GM12878 (cell line): Measurements from ENCODE around the gene KRTAP29-1. TPM values are rescaled to one million over a fixed set of nuclear protein-coding genes. Genes with fewer than 3 reads are reported as not detected.

Experiments used
- ATAC-seq: fragments of 200-7000 bp; cut with Tn5 transposase; 3 replicates; pipeline ENCODE4 v1.9.1; 2020; ENCODE audit warnings: mild to moderate bottlenecking, moderate library complexity
- BruUV-seq: library from RNA; stranded (reverse); fragments of 400-500 nt; replicated peaks from 2 replicates; lab custom pipeline; 2021; lab: Mats Ljungman, UMichigan
- CTCF ChIA-PET: fragments of 300-600 bp; sonication (Branson Sonifier 250); formaldehyde crosslinking; extraction: SDS; loops from one replicate; lab custom pipeline; 2021; ENCODE audit warnings: inconsistent platforms; lab: Yijun Ruan, JAX
- POLR2A ChIA-PET: fragments of 350-600 bp; formaldehyde crosslinking; extraction: SDS; loops from one replicate; lab custom pipeline; 2021; ENCODE audit warnings: inconsistent platforms; lab: Charles Lee
- RAD21 ChIA-PET: fragments of 300-600 bp; sonication (Branson Sonifier 250); formaldehyde crosslinking; loops from one replicate; lab custom pipeline; 2023; ENCODE audit warnings: antibody characterized with exemption; ENCODE audit not compliant: unreplicated experiment; lab: Charles Lee
- SMC1A ChIA-PET: fragments of 300-600 bp; sonication (Branson Sonifier 250); formaldehyde crosslinking; loops from one replicate; lab custom pipeline; 2023; ENCODE audit not compliant: unreplicated experiment, uncharacterized antibody; lab: Charles Lee
- DNase-seq: peaks from one replicate; pipeline ENCODE4 v3.0.0-alpha.2; 2011; ENCODE audit warnings: low read depth, low spot score
- FAIRE-seq: peaks from 3 replicates; lab custom pipeline; 2011; peaks lifted over from hg19 to GRCh38; lab: Jason Lieb, UNC
- H2AFZ ChIP-seq: 2 replicates; pipeline ENCODE4 v1.6.0; 2011; ENCODE audit warnings: low read depth, low read length, control low read depth; ENCODE audit not compliant: control insufficient read depth
- H3K27ac ChIP-seq: 2 replicates; pipeline ENCODE4 v1.5.1; 2011; ENCODE audit warnings: control low read depth; ENCODE audit not compliant: control insufficient read depth, insufficient read depth
- H3K27me3 ChIP-seq, 2 experiments: replicated peaks in 1 of 2; 2 replicates each; pipeline versions ENCODE4 v1.6.0 to v1.6.1; 2011; ENCODE audit warnings: low read length in 1 of 2; ENCODE audit not compliant: control insufficient read depth in 2 of 2, insufficient read depth in 2 of 2
- H3K36me3 ChIP-seq, 2 experiments: 2 replicates each; pipeline ENCODE4 v1.5.1; 2011; ENCODE audit warnings: low read length in 1 of 2; ENCODE audit not compliant: control insufficient read depth in 2 of 2, insufficient read depth in 2 of 2
- H3K4me1 ChIP-seq: 2 replicates; pipeline ENCODE4 v1.6.1; 2011; ENCODE audit warnings: mild to moderate bottlenecking, low read length, moderate library complexity, mixed read lengths; ENCODE audit not compliant: control insufficient read depth, insufficient read depth
- H3K4me2 ChIP-seq: 2 replicates; pipeline ENCODE4 v1.6.0; 2011; ENCODE audit warnings: control low read depth; ENCODE audit not compliant: control insufficient read depth, insufficient read depth
- H3K4me3 ChIP-seq: fragments of 200-600 bp; sonication (generic); 2 replicates; pipeline ENCODE4 v1.5.1; 2016
- H3K79me2 ChIP-seq: 2 replicates; pipeline ENCODE4 v1.6.0; 2011; ENCODE audit warnings: low read length; ENCODE audit not compliant: control insufficient read depth, insufficient read depth
- H3K9ac ChIP-seq: 2 replicates; pipeline ENCODE4 v1.8.0; 2011; ENCODE audit warnings: low read length, control low read depth, mixed read lengths; ENCODE audit not compliant: control insufficient read depth, insufficient read depth
- H3K9me3 ChIP-seq: replicated peaks from 3 replicates; pipeline ENCODE4 v1.5.1; 2011; ENCODE audit warnings: mild to moderate bottlenecking, low read length; ENCODE audit not compliant: control insufficient read depth, insufficient read depth
- H4K20me1 ChIP-seq: 2 replicates; pipeline ENCODE4 v1.6.0; 2011; ENCODE audit not compliant: control insufficient read depth, insufficient read depth
- BACH1 ChIP-seq: fragments of 450-650 bp; IDR thresholded peaks from 2 replicates; pipeline ENCODE4 v1.6.1; 2017; ENCODE audit warnings: mild to moderate bottlenecking, borderline replicate concordance
- CBFB ChIP-seq: IDR thresholded peaks from 2 replicates; pipeline ENCODE4 v1.6.1; 2016; ENCODE audit warnings: antibody characterized with exemption, low read depth
- CREM ChIP-seq: IDR thresholded peaks from 2 replicates; pipeline ENCODE4 v1.6.1; 2014; ENCODE audit warnings: antibody characterized with exemption, low read depth
- E2F8 ChIP-seq: fragments of 450-650 bp; IDR thresholded peaks from 2 replicates; pipeline ENCODE4 v1.6.1; 2018; ENCODE audit warnings: mild to moderate bottlenecking, low read depth, moderate library complexity; ENCODE audit not compliant: partially characterized antibody
- ESRRA ChIP-seq: IDR thresholded peaks from 2 replicates; pipeline ENCODE4 v1.6.1; 2012; ENCODE audit warnings: mild to moderate bottlenecking, low read length, improper control_type of control experiment
- FOS ChIP-seq: IDR thresholded peaks from 3 replicates; pipeline ENCODE4 v1.6.1; 2011; ENCODE audit warnings: borderline replicate concordance; ENCODE audit not compliant: insufficient read length; ENCODE audit errors: extremely low read depth
- RELA ChIP-seq: fragments of 450-650 bp; IDR thresholded peaks from 2 replicates; pipeline ENCODE4 v1.8.0; 2014; ENCODE audit warnings: borderline replicate concordance; ENCODE audit not compliant: partially characterized antibody
- SMC3 ChIP-seq: IDR thresholded peaks from 2 replicates; pipeline ENCODE4 v1.6.1; 2011; ENCODE audit warnings: low read length, improper control_type of control experiment, borderline replicate concordance
- TAF1 ChIP-seq: IDR thresholded peaks from 2 replicates; pipeline ENCODE4 v1.6.1; 2011; ENCODE audit warnings: mild to moderate bottlenecking, low read depth, low read length, borderline replicate concordance
- WRNIP1 ChIP-seq: IDR thresholded peaks from 2 replicates; pipeline ENCODE4 v1.6.1; 2011; ENCODE audit warnings: low read depth, low read length, improper control_type of control experiment, borderline replicate concordance
- WGBS: methylation state at CpG from one replicate; pipeline ENCODE4 v1.1.6; 2016; ENCODE audit warnings: low lambda C conversion rate; ENCODE audit not compliant: insufficient replicate concordance, insufficient coverage; ENCODE audit errors: missing lambda C conversion rate; 5-methylcytosine and 5-hydroxymethylcytosine counted together
- in situ Hi-C: fragments of 300-500 bp; cut with MboI; formaldehyde crosslinking; loops from 9 replicates; pipeline ENCODE4 v1.14.3; 2018; ENCODE audit warnings: mixed read lengths
- intact Hi-C: fragments of 100-400 bp; cut with micrococcal nuclease; formaldehyde crosslinking; loops from one replicate; pipeline ENCODE4 v1.14.2; 2022; ENCODE audit not compliant: unreplicated experiment
- polyA plus RNA-seq, 11 experiments: library from polyadenylated mRNA; depleted of rRNA in 4 of 11; unstranded in 6 of 11; stranded (reverse) in 5 of 11; fragments of >200 nt; fragmentation: Nextera tagmentation in 4 of 11; fragmentation: Illumina TruSeq in 1 of 11; extraction: Ambion mirVana in 4 of 11; extraction: Trizol in 1 of 11; gene quantifications; 1 replicate in 1 of 11; 2 replicates in 10 of 11; pipeline versions ENCODE4 v1.2.1 to v1.2.3, GENCODE V29; 2011 to 2016; ENCODE audit warnings: inconsistent platforms in 2 of 11, missing spikeins in 2 of 11, low read depth in 1 of 11
- total RNA-seq, 4 experiments: library from RNA; depleted of rRNA in 3 of 4; stranded (reverse); fragments of >200 nt in 3 of 4; fragmentation: Illumina TruSeq in 1 of 4; extraction: Trizol in 1 of 4; gene quantifications; 2 replicates each; pipeline versions ENCODE4 v1.2.1 to v1.2.3, GENCODE V29; 2013 to 2021
- TF ChIP-seq, protein P1 (sequence below): fragments of 450-650 bp; IDR thresholded peaks from 2 replicates; pipeline ENCODE4 v1.6.1; 2016; ENCODE audit warnings: mild to moderate bottlenecking, moderate library complexity, borderline replicate concordance
- TF ChIP-seq, protein P2 (sequence below): fragments of 150-350 bp; IDR thresholded peaks from 2 replicates; pipeline ENCODE4 v1.6.1; 2016; ENCODE audit warnings: low read depth, low read length

The KRTAP29-1 gene
- total and polyA plus RNA-seq, 10 of the 15 experiments (the other 5 are each of a cell fraction or from before 2014, with no cell fraction given): 1.9 TPM; not detected in 9

- TF ChIP-seq, protein P1, sequence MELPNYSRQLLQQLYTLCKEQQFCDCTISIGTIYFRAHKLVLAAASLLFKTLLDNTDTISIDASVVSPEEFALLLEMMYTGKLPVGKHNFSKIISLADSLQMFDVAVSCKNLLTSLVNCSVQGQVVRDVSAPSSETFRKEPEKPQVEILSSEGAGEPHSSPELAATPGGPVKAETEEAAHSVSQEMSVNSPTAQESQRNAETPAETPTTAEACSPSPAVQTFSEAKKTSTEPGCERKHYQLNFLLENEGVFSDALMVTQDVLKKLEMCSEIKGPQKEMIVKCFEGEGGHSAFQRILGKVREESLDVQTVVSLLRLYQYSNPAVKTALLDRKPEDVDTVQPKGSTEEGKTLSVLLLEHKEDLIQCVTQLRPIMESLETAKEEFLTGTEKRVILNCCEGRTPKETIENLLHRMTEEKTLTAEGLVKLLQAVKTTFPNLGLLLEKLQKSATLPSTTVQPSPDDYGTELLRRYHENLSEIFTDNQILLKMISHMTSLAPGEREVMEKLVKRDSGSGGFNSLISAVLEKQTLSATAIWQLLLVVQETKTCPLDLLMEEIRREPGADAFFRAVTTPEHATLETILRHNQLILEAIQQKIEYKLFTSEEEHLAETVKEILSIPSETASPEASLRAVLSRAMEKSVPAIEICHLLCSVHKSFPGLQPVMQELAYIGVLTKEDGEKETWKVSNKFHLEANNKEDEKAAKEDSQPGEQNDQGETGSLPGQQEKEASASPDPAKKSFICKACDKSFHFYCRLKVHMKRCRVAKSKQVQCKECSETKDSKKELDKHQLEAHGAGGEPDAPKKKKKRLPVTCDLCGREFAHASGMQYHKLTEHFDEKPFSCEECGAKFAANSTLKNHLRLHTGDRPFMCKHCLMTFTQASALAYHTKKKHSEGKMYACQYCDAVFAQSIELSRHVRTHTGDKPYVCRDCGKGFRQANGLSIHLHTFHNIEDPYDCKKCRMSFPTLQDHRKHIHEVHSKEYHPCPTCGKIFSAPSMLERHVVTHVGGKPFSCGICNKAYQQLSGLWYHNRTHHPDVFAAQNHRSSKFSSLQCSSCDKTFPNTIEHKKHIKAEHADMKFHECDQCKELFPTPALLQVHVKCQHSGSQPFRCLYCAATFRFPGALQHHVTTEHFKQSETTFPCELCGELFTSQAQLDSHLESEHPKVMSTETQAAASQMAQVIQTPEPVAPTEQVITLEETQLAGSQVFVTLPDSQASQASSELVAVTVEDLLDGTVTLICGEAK: no peak
- TF ChIP-seq E2F8: no peak
These were observed 29.0 kb upstream of the KRTAP29-1 start (continued) for GRCh38 chr17:41331606-41332005.

- SMC1A ChIA-PET: no interaction called here
- RAD21 ChIA-PET: no interaction called here
- WGBS: 25% methylated on average over 13 of the region's 13 CpGs
- FAIRE-seq (no peak), ATAC-seq (peak; percentile 66), DNase-seq (no peak)
- H3K36me3 ChIP-seq: no peaks in the 10 kb centered on the region
- H3K79me2 ChIP-seq: no peaks in the 10 kb centered on the region
- no peaks in the 10 kb centered on the region; the same call in 2 of the 3 replicates for H3K9me3 ChIP-seq
- H3K27ac ChIP-seq: no peak overlapping the region
- POLR2A ChIA-PET: no interaction called here
- no peak overlapping the region for H2AFZ ChIP-seq
- CTCF ChIA-PET: interaction anchor here (1.2 kb wide), 1 partner anchor 368 kb away, joined by 3 read pairs; no protein-coding TSS in a partner anchor
- no peaks in the 10 kb centered on the region for H3K4me1 ChIP-seq
- H3K4me2 ChIP-seq: no peak overlapping the region
- H3K27me3 ChIP-seq: no peaks in the 10 kb centered on the region; a peak in 1 of 4 replicates
- in situ Hi-C loops: no loop called here
- H3K4me3 ChIP-seq: no peak overlapping the region
- no peak overlapping the region for H3K9ac ChIP-seq
- no peaks in the 10 kb centered on the region for H4K20me1 ChIP-seq
- no TSS peak for BruUV-seq
- intact Hi-C loops: loop anchor here (10.0 kb wide), 1 partner anchor 705 kb away; no protein-coding TSS in a partner anchor
- no peak for TF ChIP-seq FOS
- TF ChIP-seq TAF1: no peak
- no peak for TF ChIP-seq BACH1
- no peak for TF ChIP-seq CREM
- TF ChIP-seq WRNIP1: no peak
- no peak for TF ChIP-seq ESRRA
- peak; percentile 18; the same call in 1 of the 2 replicates for TF ChIP-seq SMC3
- TF ChIP-seq, protein P2, sequence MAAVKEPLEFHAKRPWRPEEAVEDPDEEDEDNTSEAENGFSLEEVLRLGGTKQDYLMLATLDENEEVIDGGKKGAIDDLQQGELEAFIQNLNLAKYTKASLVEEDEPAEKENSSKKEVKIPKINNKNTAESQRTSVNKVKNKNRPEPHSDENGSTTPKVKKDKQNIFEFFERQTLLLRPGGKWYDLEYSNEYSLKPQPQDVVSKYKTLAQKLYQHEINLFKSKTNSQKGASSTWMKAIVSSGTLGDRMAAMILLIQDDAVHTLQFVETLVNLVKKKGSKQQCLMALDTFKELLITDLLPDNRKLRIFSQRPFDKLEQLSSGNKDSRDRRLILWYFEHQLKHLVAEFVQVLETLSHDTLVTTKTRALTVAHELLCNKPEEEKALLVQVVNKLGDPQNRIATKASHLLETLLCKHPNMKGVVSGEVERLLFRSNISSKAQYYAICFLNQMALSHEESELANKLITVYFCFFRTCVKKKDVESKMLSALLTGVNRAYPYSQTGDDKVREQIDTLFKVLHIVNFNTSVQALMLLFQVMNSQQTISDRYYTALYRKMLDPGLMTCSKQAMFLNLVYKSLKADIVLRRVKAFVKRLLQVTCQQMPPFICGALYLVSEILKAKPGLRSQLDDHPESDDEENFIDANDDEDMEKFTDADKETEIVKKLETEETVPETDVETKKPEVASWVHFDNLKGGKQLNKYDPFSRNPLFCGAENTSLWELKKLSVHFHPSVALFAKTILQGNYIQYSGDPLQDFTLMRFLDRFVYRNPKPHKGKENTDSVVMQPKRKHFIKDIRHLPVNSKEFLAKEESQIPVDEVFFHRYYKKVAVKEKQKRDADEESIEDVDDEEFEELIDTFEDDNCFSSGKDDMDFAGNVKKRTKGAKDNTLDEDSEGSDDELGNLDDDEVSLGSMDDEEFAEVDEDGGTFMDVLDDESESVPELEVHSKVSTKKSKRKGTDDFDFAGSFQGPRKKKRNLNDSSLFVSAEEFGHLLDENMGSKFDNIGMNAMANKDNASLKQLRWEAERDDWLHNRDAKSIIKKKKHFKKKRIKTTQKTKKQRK: no peak
- TF ChIP-seq CBFB: no peak
- no peak for TF ChIP-seq RELA
These were observed 26.8 kb upstream of the KRTAP29-1 start for GRCh38 chr17:41329279-41329948.
